Measurements from ENCODE around the gene DGKA. TPM values are rescaled to one million over a fixed set of nuclear protein-coding genes. Genes with fewer than 3 reads are reported as not detected.

The DGKA gene
- total RNA-seq, 2 donors from 2014 or later: 343 to 396 TPM

DNA sequence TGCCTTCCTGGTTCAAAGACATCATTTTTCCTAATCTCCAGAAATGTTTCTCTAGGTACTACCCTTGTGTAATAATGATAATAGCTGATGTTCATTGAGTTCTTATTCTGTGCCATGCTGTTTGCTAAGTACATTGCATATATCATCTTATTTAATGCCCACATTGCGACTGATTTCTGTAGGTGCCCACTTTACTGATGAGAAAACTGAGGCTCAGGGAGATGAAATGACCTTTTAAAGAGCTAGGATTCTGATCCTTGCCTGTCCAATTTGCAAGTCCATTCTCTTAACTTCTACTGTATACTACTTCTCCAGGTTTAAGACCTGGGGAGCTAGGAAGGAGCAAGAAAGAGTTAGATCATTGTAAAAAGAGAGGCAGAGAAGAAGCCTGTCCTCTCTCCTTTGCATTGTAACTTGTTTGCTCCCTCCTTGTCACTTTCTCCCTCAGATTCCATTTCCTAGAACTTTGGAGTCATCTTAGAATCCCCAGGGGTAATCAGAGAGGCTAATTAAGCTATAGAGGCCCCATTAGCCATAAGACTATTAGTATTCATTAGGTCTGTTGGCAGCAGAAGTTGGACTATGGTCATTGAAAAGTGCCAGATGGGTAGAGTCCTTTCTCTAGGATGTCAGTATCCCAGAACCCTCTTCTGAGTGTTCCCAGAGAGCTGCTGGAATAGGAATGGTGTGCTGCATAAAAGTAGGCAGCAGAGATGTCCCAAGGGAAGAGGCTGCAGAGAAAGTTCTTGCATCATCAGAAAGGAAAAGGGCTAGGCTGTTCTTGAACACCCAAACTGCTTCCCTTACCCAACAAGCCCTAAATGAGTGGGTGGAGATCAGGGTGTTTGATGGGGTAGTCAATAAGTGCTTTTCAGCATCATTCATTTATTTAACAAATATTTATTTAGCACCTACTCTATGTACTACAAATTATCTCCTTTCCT is 3.1 kb downstream of the DGKA start:
- ATAC-seq (replicated peaks in 1 of 2): no peak
- no peak for DNase-seq
- peaks cover 28 to 35% of the 10 kb centered on the region in 2 donors for H3K36me3 Mint-ChIP-seq (ENCODE audit: insufficient read depth in 2 of 2)
- no peaks in the 10 kb centered on the region for H3K9me3 Mint-ChIP-seq
- peaks cover 77% of the 10 kb centered on the region for H3K4me1 Mint-ChIP-seq (ENCODE audit: low read depth)
- no peaks in the 10 kb centered on the region for H3K27me3 Mint-ChIP-seq (ENCODE audit: low read depth)
- peak overlapping the region; percentile 88 for H3K27ac Mint-ChIP-seq
- H3K4me3 Mint-ChIP-seq: peak overlapping the region; percentile 98 to 100

DNA sequence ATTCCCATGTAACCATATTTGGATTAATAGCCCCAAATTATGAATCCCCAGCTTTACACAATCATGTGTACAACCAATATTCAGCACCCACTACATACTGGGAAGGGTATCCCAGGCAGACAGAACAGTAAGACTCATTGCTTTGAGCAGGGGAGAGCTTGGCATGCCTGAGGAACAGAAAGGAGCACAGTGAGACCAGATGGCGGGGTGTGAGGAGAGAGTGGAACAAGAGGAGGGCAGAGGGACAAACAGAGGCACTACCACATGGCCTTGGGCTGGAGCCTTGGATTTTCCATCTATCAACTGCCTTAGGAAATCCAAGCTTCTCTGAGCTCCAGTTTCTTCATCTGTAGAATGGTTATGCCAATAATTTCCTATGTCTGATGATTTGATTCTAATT is 3.8 kb downstream of the DGKA start:
- peaks cover 27 to 35% of the 10 kb centered on the region in 2 donors for H3K36me3 Mint-ChIP-seq (ENCODE audit: insufficient read depth in 2 of 2)
- no peaks in the 10 kb centered on the region for H3K9me3 Mint-ChIP-seq
- H3K27ac Mint-ChIP-seq: peak overlapping the region; percentile 88

DNA sequence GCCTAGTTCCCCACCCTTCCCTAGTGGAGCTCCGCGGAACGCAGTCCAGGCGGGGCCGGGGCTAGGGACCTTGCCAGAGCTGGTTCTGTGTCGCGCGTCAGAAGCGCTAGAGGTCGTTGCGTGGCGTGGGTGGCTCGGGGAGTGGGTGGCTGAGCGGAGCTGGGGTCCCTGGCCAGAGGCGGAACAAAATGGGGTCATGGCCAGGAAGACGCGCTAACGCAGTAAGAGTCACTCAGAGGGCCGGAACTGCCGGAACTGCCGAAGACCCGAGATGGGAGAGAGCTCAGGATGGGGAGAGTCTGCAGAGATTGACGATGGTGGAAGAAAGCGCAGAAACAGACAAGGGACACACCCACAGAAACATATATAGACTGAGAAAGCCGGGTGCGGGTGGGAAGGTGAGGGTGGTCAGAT is 4.8 kb downstream of the DGKA start:
- DNase-seq (peak; percentile 46 to 47), ATAC-seq (replicated peaks in 1 of 2) (peak; percentile 22)

More for the DNA sequence above, 3.8 kb downstream of the DGKA start:
- no peak for DNase-seq
- no peak for ATAC-seq (replicated peaks in 1 of 2)
- Mint-ChIP-seq H3K27me3 (ENCODE audit: low read depth) (no peaks in the 10 kb centered on the region), H3K4me1 (ENCODE audit: low read depth) (peaks cover 77% of the 10 kb centered on the region), H3K4me3 (peak overlapping the region; percentile 98 to 100)

DNA sequence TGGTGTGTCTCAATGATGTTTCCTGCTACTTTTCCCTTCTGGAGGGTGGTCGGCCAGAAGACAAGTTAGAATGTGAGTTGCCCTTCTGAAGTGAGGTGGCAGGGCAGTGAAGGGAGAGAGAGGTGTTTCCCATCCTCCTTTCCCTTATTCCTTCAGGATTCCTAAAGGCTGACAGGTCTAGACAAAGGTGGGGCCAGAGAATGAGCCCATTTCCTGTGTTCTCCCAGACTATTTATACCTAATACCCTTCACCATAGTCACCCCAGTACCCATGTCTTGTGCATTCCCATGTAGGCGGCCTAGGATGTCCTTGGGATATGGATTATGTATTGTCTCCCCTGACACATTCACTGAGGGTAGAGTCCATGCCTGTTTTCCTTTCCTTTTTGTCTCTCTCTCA is 7.0 kb downstream of the DGKA start:
- Mint-ChIP-seq H3K27ac (peak overlapping the region; percentile 6), H3K36me3 (ENCODE audit: insufficient read depth in 2 of 2) (peaks cover 25 to 35% of the 10 kb centered on the region in 2 donors), H3K9me3 (no peaks in the 10 kb centered on the region), H3K4me1 (ENCODE audit: low read depth) (peaks cover 78% of the 10 kb centered on the region), H3K4me3 (no peak overlapping the region), H3K27me3 (ENCODE audit: low read depth) (no peaks in the 10 kb centered on the region)
- DNase-seq (no peak), ATAC-seq (replicated peaks in 1 of 2) (no peak)

More for the DNA sequence above, 4.8 kb downstream of the DGKA start:
- no peaks in the 10 kb centered on the region for H3K27me3 Mint-ChIP-seq (ENCODE audit: low read depth)
- H3K36me3 Mint-ChIP-seq (ENCODE audit: insufficient read depth in 2 of 2): peaks cover 29 to 38% of the 10 kb centered on the region in 2 donors
- peak overlapping the region; percentile 58 for H3K27ac Mint-ChIP-seq
- H3K4me3 Mint-ChIP-seq: peak overlapping the region; percentile 98 to 100
- peaks cover 77% of the 10 kb centered on the region for H3K4me1 Mint-ChIP-seq (ENCODE audit: low read depth)
- H3K9me3 Mint-ChIP-seq: no peaks in the 10 kb centered on the region

DNA sequence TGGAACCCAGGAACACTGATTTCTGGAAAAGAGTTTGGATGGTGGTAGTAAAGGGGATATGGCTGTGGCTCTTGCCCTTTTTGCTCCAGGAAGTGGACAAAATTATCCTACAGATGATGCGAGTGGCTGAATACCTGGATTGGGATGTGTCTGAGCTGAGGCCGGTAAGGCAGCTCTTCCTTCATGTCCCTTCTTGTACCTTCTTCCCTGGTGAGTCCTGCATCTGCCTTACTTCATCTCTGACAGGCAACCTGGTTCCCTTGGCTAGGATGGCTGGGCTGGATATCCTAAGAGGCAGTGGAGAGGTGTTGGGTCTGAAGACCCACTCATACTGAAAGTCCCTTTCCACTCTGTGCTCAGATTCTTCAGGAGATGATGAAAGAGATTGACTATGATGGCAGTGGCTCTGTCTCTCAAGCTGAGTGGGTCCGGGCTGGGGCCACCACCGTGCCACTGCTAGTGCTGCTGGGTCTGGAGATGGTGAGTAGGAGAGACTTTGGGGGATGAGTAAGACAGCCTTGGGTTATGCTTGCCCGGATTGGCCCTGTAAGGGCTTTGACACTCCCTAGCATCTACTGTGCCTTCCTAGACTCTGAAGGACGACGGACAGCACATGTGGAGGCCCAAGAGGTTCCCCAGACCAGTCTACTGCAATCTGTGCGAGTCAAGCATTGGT is 8.0 kb downstream of the DGKA start:
- ATAC-seq (replicated peaks in 1 of 2) (peak; percentile 70 to 76), DNase-seq (peak; percentile 54 to 61)
- Mint-ChIP-seq H3K4me3 (peak overlapping the region; percentile 0 to 36), H3K4me1 (ENCODE audit: low read depth) (peaks cover 69% of the 10 kb centered on the region), H3K27me3 (ENCODE audit: low read depth) (no peaks in the 10 kb centered on the region), H3K9me3 (no peaks in the 10 kb centered on the region), H3K36me3 (ENCODE audit: insufficient read depth in 2 of 2) (peaks cover 23 to 38% of the 10 kb centered on the region in 2 donors), H3K27ac (peak overlapping the region; percentile 67)

DNA sequence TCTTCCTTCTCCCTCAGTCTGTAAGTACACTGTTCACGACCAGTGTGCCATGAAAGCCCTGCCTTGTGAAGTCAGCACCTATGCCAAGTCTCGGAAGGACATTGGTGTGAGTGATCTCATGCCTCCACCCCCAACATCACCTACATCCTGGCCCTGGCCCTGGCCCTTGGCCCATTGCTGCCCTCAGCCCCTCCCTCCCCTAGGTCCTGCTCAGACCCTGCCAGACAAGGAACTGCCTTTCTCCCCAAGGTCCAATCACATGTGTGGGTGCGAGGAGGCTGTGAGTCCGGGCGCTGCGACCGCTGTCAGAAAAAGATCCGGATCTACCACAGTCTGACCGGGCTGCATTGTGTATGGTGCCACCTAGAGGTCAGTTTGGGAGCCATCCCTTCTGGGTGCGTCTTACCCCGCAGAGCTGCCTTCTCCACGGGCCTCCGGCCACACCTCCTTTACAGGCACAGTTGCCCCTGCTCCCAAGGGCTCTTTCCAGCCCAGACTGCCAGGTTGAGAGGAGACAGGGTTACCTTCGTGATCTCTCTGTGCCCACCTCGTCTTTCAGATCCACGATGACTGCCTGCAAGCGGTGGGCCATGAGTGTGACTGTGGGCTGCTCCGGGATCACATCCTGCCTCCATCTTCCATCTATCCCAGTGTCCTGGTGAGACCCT is 9.2 kb downstream of the DGKA start:
- H3K27me3 Mint-ChIP-seq (ENCODE audit: low read depth): no peaks in the 10 kb centered on the region

DNA sequence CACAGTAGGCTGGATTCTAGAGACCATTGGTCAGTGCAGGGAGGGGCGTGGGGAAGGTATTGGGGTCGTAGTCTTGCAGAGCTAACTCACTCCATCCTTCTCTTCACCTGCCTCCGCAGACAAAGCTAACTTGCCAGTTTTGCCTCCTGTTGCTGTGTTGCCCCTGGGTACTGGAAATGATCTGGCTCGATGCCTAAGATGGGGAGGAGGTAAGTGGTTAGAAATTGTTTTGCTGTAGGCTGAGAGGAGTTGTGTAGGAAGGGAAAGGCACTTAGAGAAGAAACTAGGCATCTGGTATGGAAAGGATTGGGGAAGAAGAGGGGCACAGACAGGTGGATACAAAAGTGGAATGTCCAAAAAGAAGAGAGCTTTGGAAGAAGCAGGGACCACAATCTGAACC is 11.1 kb downstream of the DGKA start:
- no peak overlapping the region for H3K4me3 Mint-ChIP-seq
- no peak for ATAC-seq (replicated peaks in 1 of 2)

More for the DNA sequence above, 9.2 kb downstream of the DGKA start:
- Mint-ChIP-seq H3K4me3 (peak overlapping the region; percentile 14 to 35), H3K27ac (peak overlapping the region; percentile 56), H3K4me1 (ENCODE audit: low read depth) (peaks cover 69% of the 10 kb centered on the region), H3K36me3 (ENCODE audit: insufficient read depth in 2 of 2) (peaks cover 23 to 47% of the 10 kb centered on the region in 2 donors), H3K9me3 (no peaks in the 10 kb centered on the region)
- DNase-seq (peak; percentile 84 to 85), ATAC-seq (replicated peaks in 1 of 2) (peak; percentile 80 to 83)

DNA sequence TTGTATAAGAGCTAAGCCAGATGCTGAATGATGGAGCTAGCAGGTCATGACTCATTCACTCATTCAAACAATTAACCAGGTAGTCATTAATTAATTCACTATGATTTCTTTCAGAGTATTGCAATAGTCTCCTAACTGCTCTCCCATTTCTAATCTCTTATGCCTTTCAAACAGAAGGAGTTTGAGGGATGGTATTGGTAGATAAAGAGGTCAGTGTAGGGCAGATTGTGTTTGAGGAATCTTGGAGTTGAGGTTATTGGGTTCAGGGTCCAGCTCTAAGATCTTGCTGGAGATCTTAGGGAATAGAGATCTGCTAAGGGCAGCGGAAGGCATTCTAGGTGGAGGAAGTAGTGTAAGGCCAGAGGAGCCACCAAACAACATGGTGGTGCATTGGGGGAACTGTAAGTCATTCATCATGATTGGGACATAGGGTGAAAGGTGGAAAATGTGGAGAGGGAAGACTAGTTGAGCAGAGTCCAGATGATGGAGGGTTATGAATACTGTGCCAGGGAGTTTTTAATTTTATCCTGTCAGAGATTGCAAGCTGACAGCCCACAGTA is 11.7 kb downstream of the DGKA start:
- no peaks in the 10 kb centered on the region for H3K9me3 Mint-ChIP-seq
- no peak for ATAC-seq (replicated peaks in 1 of 2)
- DNase-seq: no peak
- peaks cover 73% of the 10 kb centered on the region for H3K4me1 Mint-ChIP-seq (ENCODE audit: low read depth)
- H3K27me3 Mint-ChIP-seq (ENCODE audit: low read depth): no peaks in the 10 kb centered on the region
- peaks cover 21 to 54% of the 10 kb centered on the region in 2 donors for H3K36me3 Mint-ChIP-seq (ENCODE audit: insufficient read depth in 2 of 2)
- H3K4me3 Mint-ChIP-seq: no peak overlapping the region
- peak overlapping the region; percentile 77 for H3K27ac Mint-ChIP-seq

More for the DNA sequence above, 11.1 kb downstream of the DGKA start:
- H3K4me1 Mint-ChIP-seq (ENCODE audit: low read depth): peaks cover 74% of the 10 kb centered on the region
- H3K9me3 Mint-ChIP-seq: no peaks in the 10 kb centered on the region
- DNase-seq: no peak
- H3K36me3 Mint-ChIP-seq (ENCODE audit: insufficient read depth in 2 of 2): peaks cover 20 to 54% of the 10 kb centered on the region in 2 donors
- peak overlapping the region; percentile 77 for H3K27ac Mint-ChIP-seq
- H3K27me3 Mint-ChIP-seq (ENCODE audit: low read depth): no peaks in the 10 kb centered on the region

DNA sequence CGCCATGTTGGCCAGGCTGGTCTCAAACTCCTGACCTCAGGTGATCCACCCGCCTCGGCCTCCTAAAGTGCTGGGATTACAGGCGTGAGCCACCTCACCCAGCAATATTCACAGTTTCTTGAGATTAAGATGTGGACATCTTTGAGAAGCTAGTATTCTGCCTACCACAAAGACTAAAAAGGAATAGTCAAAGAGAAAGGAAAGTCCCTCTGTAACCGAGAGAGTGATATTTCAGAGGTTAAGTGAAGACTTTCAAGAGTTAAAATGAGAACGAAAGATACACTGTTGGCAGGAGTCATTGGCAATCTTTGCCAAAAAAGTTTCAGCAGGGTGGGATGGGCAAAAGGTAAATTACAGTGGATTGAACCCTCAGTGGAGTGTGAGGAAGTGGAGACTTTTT is 15.6 kb downstream of the DGKA start:
- peaks cover 41% of the 10 kb centered on the region for H3K4me1 Mint-ChIP-seq (ENCODE audit: low read depth)
- no peaks in the 10 kb centered on the region for H3K9me3 Mint-ChIP-seq
- peak overlapping the region; percentile 94 for H3K27ac Mint-ChIP-seq
- H3K4me3 Mint-ChIP-seq: peak overlapping the region; percentile 31 to 54
- no peak for DNase-seq
- H3K27me3 Mint-ChIP-seq (ENCODE audit: low read depth): no peaks in the 10 kb centered on the region
- ATAC-seq (replicated peaks in 1 of 2): peak; percentile 75 to 81
- H3K36me3 Mint-ChIP-seq (ENCODE audit: insufficient read depth in 2 of 2): peaks cover 26 to 55% of the 10 kb centered on the region in 2 donors

DNA sequence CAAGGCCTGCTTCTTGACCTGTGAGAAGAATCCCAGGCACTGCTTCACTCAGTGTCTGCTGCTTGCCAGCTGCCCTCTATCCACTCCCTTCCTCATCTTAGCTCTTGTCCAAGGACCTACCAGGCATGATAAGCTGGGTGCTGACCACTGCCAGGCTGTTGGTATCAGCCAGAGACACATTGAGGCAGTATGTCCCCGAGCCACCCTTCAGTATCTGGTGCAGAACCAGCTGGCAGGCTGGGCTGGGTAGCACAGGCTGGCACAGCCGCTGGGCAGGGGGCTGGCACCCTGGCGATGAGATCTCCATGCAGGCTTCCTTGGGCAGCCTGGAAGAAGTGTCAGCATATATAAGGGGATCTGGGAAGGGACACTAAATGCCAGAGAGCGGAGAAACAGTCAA is 24.4 kb downstream of the DGKA start:
- no peaks in the 10 kb centered on the region for H3K27me3 Mint-ChIP-seq (ENCODE audit: low read depth)
- no peak overlapping the region for H3K4me3 Mint-ChIP-seq
- DNase-seq (no peak), ATAC-seq (replicated peaks in 1 of 2) (peak in 1 of 2 donors; percentile 22)
- H3K27ac Mint-ChIP-seq: no peak overlapping the region
- H3K36me3 Mint-ChIP-seq (ENCODE audit: insufficient read depth in 2 of 2): peaks cover 13 to 18% of the 10 kb centered on the region in 2 donors
- H3K9me3 Mint-ChIP-seq: no peaks in the 10 kb centered on the region
- H3K4me1 Mint-ChIP-seq (ENCODE audit: low read depth): peaks cover 20% of the 10 kb centered on the region

DNA sequence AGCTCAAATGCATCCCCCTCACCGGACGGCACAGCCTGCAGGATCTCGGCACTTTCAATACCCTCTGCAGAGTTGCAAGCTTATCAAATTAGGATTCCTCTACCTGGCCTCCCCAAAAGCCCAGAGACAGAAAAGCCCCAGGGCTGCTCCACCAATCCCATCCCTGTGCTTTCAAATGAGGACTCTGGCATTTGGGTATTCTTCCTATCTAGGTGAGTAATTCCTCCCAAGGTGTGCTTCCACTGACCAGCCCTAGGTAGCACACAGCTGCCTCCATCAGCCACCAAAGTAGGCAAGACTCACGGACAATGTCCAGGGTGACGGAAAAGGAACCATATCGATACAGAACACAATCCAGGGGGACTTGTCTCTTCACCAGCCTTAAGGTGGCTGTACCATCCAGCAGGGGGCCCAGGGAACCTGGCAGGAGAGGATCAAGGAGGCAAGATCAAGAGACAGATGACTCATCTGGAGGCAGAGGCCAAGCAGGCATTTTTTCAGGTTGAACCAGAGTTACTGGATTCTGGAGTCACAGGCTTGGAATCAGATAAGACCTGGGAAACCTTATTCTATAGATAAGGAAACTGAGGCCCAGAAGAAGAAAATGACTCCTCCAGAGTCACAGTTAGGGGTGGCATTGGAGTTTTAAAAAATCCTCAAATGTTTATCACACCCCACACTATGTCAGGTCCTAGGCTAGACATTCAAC is 25.0 kb downstream of the DGKA start:
- Mint-ChIP-seq H3K4me1 (ENCODE audit: low read depth) (peaks cover 20% of the 10 kb centered on the region), H3K27me3 (ENCODE audit: low read depth) (no peaks in the 10 kb centered on the region), H3K9me3 (no peaks in the 10 kb centered on the region), H3K4me3 (no peak overlapping the region), H3K36me3 (ENCODE audit: insufficient read depth in 2 of 2) (peaks cover 13 to 18% of the 10 kb centered on the region in 2 donors), H3K27ac (no peak overlapping the region)
- peak; percentile 64 to 79 for ATAC-seq (replicated peaks in 1 of 2)
- peak; percentile 40 to 62 for DNase-seq

All from activated T-cell treated with anti-CD3 and anti-CD28 coated beads, Interleukin-2, amount 50 U/mL, for 72 hours (primary cell).